ENCODE results near the gene DENND5A. TPM values are rescaled to one million over a fixed set of nuclear protein-coding genes. Genes with fewer than 3 reads are reported as not detected.
"Not testable (repeated sequence)": the region's sequence is repeated elsewhere in the genome, so short reads cannot be mapped to it uniquely, and the experiment has no call there.

DENND5A gene
- total and polyA plus RNA-seq, 2 donors (not counting 1 experiment from before 2014, with no cell fraction given) = 125 to 235 TPM

DNA sequence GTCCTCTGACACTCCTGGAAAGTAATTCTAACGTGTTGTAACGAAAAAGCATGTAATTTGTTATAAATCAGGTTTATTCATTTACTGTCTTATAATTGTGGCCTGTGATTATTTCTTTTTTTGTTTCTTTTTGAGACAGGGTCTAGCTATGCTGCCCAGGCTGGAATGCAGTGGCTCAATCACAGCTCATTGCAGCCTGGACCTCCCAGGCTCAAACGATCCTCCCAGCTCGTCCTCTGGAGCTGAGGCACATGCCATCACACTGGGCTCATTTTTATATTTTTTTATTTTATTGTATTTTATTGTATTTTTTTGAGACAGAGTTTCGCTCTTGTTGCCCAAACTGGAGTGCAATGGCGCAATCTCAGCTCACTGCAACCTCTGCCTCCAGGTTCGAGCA is 15.9 kb downstream of the DENND5A start:
- H3K9ac ChIP-seq (ENCODE audit: insufficient read depth, low read length) = no peak overlapping the region
- no peaks in the 10 kb centered on the region for H3K36me3 ChIP-seq (ENCODE audit: control insufficient read depth, insufficient read depth, low read length)
- no peaks in the 10 kb centered on the region for H3K27me3 ChIP-seq (ENCODE audit: control insufficient read depth, insufficient read depth, low read length)
- peaks cover 75% of the 10 kb centered on the region for H3K79me2 ChIP-seq (ENCODE audit: control insufficient read depth, insufficient read depth, low read length)
- DNase-seq (ENCODE audit: low read depth in 2 of 2) = no peak
- H2AFZ ChIP-seq (ENCODE audit: low read length) = no peak overlapping the region
- no peak overlapping the region for H3K4me3 ChIP-seq (replicated peaks in 1 of 4; ENCODE audit: control extremely low read depth in 1 of 4, insufficient read depth in 1 of 4, low read depth in 3 of 4, low read length in 4 of 4)
- no peaks in the 10 kb centered on the region for H3K4me1 ChIP-seq (ENCODE audit: control insufficient read depth, extremely low read depth, insufficient read depth, low read length)
- no peak overlapping the region for H3K27ac ChIP-seq (ENCODE audit: insufficient read depth, low read length)
- H3K9me3 ChIP-seq (ENCODE audit: control insufficient read depth, insufficient read depth, low read depth, low read length) = no peaks in the 10 kb centered on the region
- no peak overlapping the region for H3K4me2 ChIP-seq (ENCODE audit: extremely low read depth, insufficient read depth, low read length)
- H4K20me1 ChIP-seq (ENCODE audit: control insufficient read depth, extremely low read depth, insufficient read depth, low read length) = no peaks in the 10 kb centered on the region
- TF ChIP-seq EZH2 (IDR thresholded peaks at IDR 0.05; ENCODE audit: low read length, missing control alignments) = no peak
- TF ChIP-seq, protein P1, sequence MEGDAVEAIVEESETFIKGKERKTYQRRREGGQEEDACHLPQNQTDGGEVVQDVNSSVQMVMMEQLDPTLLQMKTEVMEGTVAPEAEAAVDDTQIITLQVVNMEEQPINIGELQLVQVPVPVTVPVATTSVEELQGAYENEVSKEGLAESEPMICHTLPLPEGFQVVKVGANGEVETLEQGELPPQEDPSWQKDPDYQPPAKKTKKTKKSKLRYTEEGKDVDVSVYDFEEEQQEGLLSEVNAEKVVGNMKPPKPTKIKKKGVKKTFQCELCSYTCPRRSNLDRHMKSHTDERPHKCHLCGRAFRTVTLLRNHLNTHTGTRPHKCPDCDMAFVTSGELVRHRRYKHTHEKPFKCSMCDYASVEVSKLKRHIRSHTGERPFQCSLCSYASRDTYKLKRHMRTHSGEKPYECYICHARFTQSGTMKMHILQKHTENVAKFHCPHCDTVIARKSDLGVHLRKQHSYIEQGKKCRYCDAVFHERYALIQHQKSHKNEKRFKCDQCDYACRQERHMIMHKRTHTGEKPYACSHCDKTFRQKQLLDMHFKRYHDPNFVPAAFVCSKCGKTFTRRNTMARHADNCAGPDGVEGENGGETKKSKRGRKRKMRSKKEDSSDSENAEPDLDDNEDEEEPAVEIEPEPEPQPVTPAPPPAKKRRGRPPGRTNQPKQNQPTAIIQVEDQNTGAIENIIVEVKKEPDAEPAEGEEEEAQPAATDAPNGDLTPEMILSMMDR (conservative IDR thresholded peaks at IDR 0.05 in 1 of 2, IDR thresholded peaks at IDR 0.05 in 1 of 2; ENCODE audit: low read depth in 1 of 2, low read length in 2 of 2) = no peak

DNA sequence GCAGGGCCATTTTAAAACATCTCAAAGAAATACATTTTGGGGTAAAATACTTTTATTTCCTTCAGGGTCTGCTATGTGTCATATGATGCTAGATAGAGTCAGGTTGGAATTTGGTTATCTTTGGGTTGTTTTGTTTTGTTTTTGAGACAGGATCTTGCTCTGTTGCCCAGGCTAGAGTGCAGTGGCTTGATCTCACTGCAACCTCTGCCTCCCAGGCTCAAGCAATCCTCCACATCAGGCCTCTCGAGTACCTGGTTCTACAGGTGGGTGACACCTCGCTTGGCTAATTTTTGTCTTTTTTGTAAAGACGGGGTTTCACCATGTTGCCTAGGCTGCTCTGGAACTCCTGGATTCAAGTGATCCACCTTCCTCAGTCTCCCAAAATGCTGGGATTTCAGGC is 17.3 kb downstream of the DENND5A start:
- H3K9me3 ChIP-seq (ENCODE audit: control insufficient read depth, insufficient read depth, low read depth, low read length) = no peaks in the 10 kb centered on the region
- H3K4me3 ChIP-seq (replicated peaks in 1 of 4; ENCODE audit: control extremely low read depth in 1 of 4, insufficient read depth in 1 of 4, low read depth in 3 of 4, low read length in 4 of 4) = no peak overlapping the region
- no peaks in the 10 kb centered on the region for H3K27me3 ChIP-seq (ENCODE audit: control insufficient read depth, insufficient read depth, low read length)
- no peak for DNase-seq (ENCODE audit: low read depth in 2 of 2)
- H4K20me1 ChIP-seq (ENCODE audit: control insufficient read depth, extremely low read depth, insufficient read depth, low read length) = no peaks in the 10 kb centered on the region
- no peak overlapping the region for H3K27ac ChIP-seq (ENCODE audit: insufficient read depth, low read length)
- no peak for TF ChIP-seq EZH2 (IDR thresholded peaks at IDR 0.05; ENCODE audit: low read length, missing control alignments)
- TF ChIP-seq, protein P1 (conservative IDR thresholded peaks at IDR 0.05 in 1 of 2, IDR thresholded peaks at IDR 0.05 in 1 of 2; ENCODE audit: low read depth in 1 of 2, low read length in 2 of 2) = no peak
- H3K36me3 ChIP-seq (ENCODE audit: control insufficient read depth, insufficient read depth, low read length) = no peaks in the 10 kb centered on the region
- no peaks in the 10 kb centered on the region for H3K4me1 ChIP-seq (ENCODE audit: control insufficient read depth, extremely low read depth, insufficient read depth, low read length)
- peaks cover 75% of the 10 kb centered on the region for H3K79me2 ChIP-seq (ENCODE audit: control insufficient read depth, insufficient read depth, low read length)
- H3K9ac ChIP-seq (ENCODE audit: insufficient read depth, low read length) = no peak overlapping the region
- no peak overlapping the region for H3K4me2 ChIP-seq (ENCODE audit: extremely low read depth, insufficient read depth, low read length)
- H2AFZ ChIP-seq (ENCODE audit: low read length) = no peak overlapping the region

DNA sequence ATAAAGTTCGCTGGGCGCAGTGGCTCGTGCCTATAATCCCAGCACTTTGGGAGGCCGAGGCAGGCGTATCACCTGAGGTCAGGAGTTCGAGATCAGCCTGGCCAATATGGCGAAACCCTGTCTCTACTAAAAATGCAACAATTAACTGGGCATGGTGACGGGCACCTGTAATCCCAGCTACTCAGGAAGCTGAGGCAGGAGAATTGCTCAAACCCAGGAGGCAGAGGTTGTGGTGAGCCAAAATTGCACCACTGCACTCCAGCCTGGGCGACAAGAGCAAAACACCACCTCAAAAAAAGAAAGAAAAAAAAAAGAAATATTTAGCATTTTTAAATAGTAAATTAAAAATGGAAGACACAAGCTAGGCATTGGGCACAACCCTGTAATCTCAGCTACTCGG is 28.9 kb downstream of the DENND5A start:
- not testable (repeated sequence) for H4K20me1 ChIP-seq (ENCODE audit: control insufficient read depth, extremely low read depth, insufficient read depth, low read length); H3K36me3 ChIP-seq (ENCODE audit: control insufficient read depth, insufficient read depth, low read length); H3K4me1 ChIP-seq (ENCODE audit: control insufficient read depth, extremely low read depth, insufficient read depth, low read length); DNase-seq (ENCODE audit: low read depth in 2 of 2); H2AFZ ChIP-seq (ENCODE audit: low read length); H3K27ac ChIP-seq (ENCODE audit: insufficient read depth, low read length); H3K4me2 ChIP-seq (ENCODE audit: extremely low read depth, insufficient read depth, low read length); H3K9ac ChIP-seq (ENCODE audit: insufficient read depth, low read length); H3K4me3 ChIP-seq (replicated peaks in 1 of 4; ENCODE audit: control extremely low read depth in 1 of 4, insufficient read depth in 1 of 4, low read depth in 3 of 4, low read length in 4 of 4); H3K27me3 ChIP-seq (ENCODE audit: control insufficient read depth, insufficient read depth, low read length); H3K9me3 ChIP-seq (ENCODE audit: control insufficient read depth, insufficient read depth, low read depth, low read length)
- H3K79me2 ChIP-seq (ENCODE audit: control insufficient read depth, insufficient read depth, low read length) = peaks cover 65% of the 10 kb centered on the region
